Glomerular endothelial cell (primary cell): ENCODE measurements around the gene CA5B. TPM values are rescaled to one million over a fixed set of nuclear protein-coding genes. Genes with fewer than 3 reads are reported as not detected.
"Not testable (repeated sequence)": the region's sequence is repeated elsewhere in the genome, so short reads cannot be mapped to it uniquely, and the experiment has no call there.

ENCODE experiments used
- DNase-seq: peaks from one replicate; pipeline ENCODE4 v3.0.0-alpha.2; 2011; ENCODE audit warnings: low read depth, low spot score; ENCODE audit errors: extremely low read depth
- total RNA-seq: library from RNA; depleted of rRNA; stranded (reverse); fragments of >200 nt; gene quantifications from 2 replicates; pipeline ENCODE4 v1.2.3, GENCODE V29; 2015

CA5B gene
- 1.4 and 7.1 TPM in 2 replicates for total RNA-seq

GRCh38 chrX:15737959-15738902 lies at the start of gene CA5B:
Gene CA5B, plus strand, starts transcription at chrX:15738270. Its CDS starts 11,754 bp downstream, at chrX:15750024.
- peak; percentile 36 for DNase-seq

GRCh38 chrX:15694941-15695451 lies 43.1 kb upstream of the CA5B start:
- DNase-seq, result no peak

GRCh38 chrX:15696516-15696915 lies 41.6 kb upstream of the CA5B start:
- DNase-seq, result no peak

GRCh38 chrX:15702488-15703371 lies 35.3 kb upstream of the CA5B start:
- DNase-seq, result no peak

GRCh38 chrX:15703809-15704208 lies 34.3 kb upstream of the CA5B start:
- DNase-seq, result not testable (repeated sequence)

- DNase-seq, result not testable (repeated sequence)
Observed at GRCh38 chrX:15704273-15704672, 33.8 kb upstream of the CA5B start.

- no peak for DNase-seq
Observed at GRCh38 chrX:15714529-15714928, 23.5 kb upstream of the CA5B start.

GRCh38 chrX:15718283-15718970 lies 19.6 kb upstream of the CA5B start:
- no peak for DNase-seq

- DNase-seq, result no peak
Observed at GRCh38 chrX:15719324-15719968, 18.6 kb upstream of the CA5B start.

- DNase-seq, result no peak
Observed at GRCh38 chrX:15721911-15722310, 16.2 kb upstream of the CA5B start.

GRCh38 chrX:15723887-15724517 lies 14.1 kb upstream of the CA5B start:
- no peak for DNase-seq

- DNase-seq, result no peak
Observed at GRCh38 chrX:15724911-15725310, 13.2 kb upstream of the CA5B start.

GRCh38 chrX:15731368-15731767 lies 6.7 kb upstream of the CA5B start:
- DNase-seq, result not testable (repeated sequence)

GRCh38 chrX:15737190-15737958 lies 696 bp upstream of the CA5B start:
- no peak for DNase-seq

- DNase-seq, result no peak
Observed at GRCh38 chrX:15739886-15740285, 1.8 kb downstream of the CA5B start.

GRCh38 chrX:15744181-15744867 lies 6.3 kb downstream of the CA5B start:
- DNase-seq, result no peak

- DNase-seq, result no peak
Observed at GRCh38 chrX:15745179-15745578, 7.1 kb downstream of the CA5B start.

GRCh38 chrX:15746651-15747050 lies 8.6 kb downstream of the CA5B start:
- not testable (repeated sequence) for DNase-seq
